Measurements from ENCODE around the gene EVI5.

Gene EVI5

DNA sequence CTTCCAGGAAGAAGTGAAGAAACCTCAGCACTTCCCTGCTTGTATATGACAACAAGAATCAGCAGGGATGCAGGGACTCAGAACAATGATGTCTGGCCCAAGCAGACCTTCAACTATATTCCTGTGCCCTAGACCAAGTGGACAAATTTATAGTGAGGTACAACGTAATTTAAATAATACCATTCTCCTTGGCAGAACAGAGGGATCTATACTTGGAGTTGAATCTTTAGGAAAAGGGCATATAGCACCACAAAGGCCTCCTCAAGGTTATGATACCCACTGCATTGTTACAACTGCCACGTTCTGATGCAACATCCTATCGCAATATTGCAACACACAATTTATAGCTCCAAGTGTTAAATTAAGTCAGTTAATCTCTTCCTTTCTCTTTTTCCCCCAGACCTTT is 269.1 kb downstream of the EVI5 start:
- DNase-seq (ENCODE audit: low spot score), result no peak

DNA sequence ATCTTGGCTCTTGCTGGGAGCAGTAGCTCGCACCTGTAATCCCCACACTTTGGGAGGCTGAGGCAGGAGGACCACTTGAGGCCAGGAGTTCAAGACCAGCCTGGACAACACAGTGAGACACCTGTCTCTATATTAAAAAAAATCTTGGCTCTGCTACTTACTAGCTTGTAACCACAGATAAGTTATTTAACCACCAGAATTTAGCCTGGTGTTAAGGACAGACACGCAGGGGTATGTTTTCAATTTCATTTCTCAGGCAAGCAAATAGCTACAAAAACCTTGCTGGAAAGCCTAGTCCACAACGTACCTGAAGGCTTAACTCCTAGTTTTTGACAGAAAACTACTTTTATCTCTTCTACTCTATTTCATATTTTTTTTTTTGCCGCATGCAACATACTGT is 273.4 kb downstream of the EVI5 start:
- DNase-seq (ENCODE audit: low spot score), result no peak

DNA sequence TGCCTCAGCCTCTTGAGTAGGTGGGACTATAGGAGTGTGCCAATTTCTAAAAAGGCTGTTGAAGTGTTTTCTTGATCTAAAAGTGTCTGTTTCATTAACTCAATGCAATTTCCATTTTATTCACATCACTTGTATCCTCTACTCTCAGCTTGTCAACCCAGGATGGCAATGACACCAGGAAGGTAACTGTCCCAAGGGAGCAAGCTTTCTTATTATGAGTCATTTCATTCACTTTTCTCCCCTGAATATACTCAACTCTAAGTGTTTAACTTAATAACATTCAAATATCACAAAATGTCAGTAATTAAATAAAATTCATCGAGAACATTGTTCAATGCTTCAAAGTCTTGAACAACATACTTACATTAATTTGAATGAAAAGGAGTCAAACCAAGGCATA is 275.3 kb downstream of the EVI5 start:
- DNase-seq (ENCODE audit: low spot score), result no peak

DNA sequence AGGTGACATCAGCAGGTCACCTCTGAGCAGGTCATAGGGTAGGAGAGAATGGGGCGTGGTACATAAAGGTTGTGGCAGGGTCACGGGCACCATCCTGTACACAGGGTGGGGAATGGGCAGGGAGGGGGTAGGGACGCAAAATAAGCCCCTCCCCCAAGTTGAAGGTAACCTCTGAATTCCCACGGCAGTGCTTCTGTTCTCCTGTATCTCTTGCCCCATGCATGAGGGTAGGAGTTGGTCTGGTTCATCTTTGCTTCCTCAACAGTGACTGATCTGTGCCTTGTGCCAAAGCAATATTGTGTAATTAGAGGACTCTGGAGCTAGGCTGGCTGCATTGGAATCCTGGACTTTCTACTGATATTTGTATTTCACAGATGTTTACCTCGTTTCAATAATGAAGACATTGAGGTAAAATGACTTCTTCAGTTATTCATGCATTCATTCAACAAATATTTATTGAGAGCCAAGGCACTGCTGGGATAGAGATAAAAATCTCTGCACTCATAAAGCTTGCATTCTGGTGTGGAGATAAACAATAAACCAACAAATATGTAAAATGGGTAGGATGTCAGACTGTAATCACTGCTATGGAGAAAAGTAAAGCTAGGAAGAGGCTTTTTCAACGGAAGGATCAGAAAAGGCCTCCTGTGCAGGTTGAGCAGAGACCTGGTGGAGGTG is 279.8 kb downstream of the EVI5 start:
- no peak for DNase-seq (ENCODE audit: low spot score)

DNA sequence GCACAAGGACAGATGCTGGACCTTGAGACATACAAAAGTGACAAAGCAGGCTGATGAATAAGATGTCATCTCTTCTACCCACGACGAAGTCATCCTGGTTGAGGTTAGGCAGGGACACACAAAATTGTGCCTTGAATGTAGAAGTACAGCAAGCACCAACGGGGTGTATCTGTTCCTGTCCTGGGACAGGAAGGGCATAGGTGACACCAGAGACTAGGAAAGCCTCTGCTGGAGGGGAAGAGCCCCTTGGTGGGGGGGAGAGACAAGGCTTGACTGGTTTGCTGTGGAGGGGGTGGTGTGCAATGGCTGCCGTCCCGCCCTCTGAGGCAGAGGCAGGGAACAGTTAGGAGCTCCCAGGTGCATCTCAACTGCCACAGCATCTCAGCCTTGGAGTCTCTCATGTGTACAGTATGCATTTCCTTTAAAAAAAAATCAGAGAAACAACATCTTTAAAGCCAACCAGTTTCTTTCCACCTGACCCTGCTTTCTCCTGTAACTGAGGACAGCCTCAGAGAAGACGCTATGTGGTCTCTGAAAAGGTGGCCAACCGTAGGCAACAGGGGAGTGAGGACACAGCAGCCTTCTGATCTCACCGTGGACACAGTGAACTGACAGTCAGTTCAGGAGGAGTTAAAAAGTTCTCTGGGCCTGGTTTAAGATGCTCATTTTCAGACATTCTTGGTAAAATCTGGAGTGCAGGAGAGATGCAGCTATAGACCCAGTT is 280.5 kb downstream of the EVI5 start:
- no peak for DNase-seq (ENCODE audit: low spot score)

DNA sequence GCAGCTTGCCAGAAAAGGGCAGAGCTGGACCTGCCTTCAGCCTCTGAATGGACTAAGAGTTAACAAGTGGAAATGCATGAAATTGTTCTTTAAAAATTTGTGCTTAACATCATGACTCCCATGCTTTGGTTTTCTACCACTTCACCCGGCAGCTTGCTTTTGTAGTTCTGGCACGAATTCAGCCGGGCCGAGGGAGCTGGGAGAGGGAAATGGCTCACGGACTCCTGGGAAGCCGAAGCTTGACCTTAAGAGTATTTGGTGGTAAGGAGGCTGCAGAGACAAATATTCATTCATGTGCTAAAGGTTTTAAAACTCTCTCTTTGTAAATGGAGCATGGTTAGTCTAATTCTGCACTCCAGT is 281.0 kb downstream of the EVI5 start:
- no peak for DNase-seq (ENCODE audit: low spot score)

DNA sequence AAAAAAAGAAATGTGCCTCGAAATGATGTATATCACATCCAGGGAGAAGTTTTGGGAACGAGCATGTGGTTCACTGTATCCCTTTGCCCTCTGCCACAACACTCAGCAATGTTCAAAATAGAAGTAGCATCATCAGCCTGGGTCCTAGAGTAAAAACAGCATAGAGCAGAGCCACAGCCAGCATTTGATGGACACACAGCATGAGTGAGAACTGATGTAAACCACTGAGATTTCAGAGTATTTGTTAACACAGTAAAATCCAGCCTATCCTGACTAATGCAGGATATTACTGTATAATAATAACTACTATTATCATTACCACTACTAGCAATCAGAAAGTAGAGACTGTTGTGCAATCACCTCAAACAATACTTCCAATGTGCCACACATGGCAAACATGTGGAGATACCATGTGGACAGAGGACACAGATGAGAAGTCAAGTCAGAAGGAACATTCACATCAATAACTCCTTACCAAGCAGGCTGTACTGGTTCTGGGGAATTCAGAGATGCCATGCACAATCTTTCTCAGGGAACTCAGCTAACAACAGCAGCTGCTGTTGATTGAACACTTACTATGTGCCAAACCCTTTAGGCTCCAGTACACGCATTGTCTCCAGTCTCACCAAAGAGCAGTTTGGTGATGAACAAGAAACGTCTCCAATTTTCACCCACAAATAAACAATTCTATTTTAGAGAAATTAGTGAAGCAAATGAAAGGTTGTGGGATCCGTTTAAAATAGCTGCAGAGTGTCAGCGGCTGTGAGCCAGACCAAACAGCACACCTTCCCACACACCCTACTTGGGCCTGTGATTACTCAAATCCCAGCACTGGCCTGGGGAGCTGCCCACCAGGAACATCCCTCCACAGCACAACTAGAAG is 281.6 kb downstream of the EVI5 start:
- DNase-seq (ENCODE audit: low spot score), result no peak

DNA sequence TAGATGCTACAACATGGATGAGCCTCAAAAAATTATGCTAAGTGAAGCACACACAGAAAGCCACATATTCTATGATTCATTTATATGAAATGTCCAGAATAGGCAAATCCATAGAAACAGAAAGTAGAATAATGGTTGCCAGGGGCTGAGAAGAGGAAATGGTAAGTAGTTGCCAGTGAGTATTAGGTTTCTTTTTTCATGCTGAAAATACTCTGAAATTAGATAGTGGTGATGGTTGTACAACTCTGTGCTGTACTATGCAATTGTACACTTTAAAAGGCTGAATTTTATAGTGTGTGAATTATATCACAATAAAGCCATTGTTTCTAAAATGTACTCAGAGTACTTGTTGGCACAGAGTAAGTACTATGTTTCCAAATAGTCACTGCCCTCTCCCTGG is 282.7 kb downstream of the EVI5 start:
- no peak for DNase-seq (ENCODE audit: low spot score)

DNA sequence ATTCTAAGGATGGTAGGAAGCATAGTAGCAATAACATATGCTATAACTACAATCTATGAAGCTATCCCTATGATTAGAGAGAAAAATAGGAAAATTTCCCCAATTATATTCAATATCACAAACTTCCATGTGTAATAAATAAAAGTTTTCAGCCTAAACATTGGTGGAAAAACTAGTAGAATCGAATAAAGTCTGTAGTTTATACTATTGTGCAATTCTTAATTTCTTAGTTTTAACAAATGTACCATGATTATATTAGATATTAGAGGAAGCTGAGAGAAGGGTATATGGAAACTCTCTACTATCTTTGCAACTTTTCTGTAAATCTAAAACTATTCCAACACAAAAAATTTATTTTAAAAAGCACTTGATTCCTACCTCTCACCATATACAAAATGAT is 284.4 kb downstream of the EVI5 start:
- DNase-seq (ENCODE audit: low spot score), result no peak

DNA sequence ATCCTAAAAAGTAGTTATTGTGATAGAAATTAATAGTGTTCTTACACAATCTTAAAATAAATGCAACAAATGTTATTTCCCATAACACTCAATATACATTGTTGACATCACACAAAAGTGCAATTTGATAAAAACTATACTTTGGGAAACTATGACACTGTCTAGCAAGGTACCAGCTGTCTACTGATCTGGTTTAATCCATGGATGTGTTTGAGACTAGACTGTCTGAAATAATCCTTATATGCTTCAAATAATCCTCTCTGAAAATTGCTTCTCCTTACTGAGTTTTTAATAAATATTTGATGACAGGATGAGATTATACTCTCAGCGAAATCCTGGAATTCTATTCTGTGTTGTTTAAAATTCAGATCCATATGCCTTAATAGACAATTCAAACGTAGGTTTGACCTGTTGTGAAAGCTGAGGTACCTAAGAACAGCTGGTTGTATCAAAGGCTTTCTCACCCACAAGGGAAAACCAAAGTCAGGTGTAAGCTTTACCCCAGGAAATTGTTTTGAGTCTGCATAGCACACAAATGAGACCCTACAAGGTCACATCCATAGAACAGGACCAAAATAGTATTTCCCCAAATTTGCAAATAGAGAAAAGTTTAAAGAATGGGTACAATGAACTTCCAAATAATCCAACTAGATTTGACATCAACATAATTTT is 289.4 kb downstream of the EVI5 start:
- no peak for DNase-seq (ENCODE audit: low spot score)

DNA sequence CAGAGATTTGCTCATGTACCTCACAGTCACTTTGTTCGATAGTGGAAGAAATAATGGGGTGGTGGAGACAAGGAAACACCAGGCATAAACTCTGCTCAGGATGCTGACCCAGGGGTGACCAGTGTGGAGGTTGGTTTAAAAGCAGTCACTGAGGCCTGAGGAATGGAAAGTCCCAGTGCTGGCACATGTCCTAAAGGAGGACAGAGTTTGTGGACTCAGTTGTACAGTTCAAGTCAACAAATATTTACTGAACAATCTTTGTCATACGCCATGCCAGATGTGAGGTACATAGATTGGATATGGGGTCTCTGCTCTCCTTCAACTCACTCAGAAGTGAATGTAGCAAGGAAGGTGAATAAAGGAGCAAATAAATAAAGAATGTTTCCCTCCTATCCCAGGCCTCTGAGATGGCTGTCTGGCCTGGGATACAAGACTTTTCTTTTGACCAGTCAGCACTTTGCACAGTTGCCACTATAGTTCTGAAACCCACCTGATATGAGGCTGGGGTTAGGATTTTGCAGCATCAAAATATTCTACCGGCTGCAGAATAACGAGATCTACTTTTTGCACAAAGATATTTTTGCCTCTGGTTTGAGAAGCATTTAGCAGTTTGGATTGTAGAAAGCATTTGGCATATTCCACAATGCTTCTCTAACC is 290.3 kb downstream of the EVI5 start:
- DNase-seq (ENCODE audit: low spot score), result no peak

DNA sequence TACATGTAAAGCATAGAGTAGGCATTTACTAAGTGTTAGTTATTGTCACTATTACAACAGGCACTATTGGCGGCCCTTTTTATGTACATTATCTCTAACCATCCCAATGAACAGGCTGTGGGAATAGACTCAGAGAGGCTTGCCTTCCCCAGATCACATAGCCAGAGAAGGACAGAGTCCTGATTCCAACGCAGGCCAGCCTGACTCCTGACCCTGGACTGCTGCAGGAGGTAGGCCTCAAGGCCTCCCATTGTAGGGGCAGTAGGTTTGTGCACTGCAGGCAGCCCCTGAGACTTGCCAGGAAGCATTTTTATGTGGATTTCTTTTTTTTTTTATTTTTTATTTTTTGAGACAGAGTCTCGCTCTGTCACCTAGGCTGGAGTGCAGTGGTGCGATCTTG is 291.8 kb downstream of the EVI5 start:
- DNase-seq (ENCODE audit: low spot score), result no peak

DNA sequence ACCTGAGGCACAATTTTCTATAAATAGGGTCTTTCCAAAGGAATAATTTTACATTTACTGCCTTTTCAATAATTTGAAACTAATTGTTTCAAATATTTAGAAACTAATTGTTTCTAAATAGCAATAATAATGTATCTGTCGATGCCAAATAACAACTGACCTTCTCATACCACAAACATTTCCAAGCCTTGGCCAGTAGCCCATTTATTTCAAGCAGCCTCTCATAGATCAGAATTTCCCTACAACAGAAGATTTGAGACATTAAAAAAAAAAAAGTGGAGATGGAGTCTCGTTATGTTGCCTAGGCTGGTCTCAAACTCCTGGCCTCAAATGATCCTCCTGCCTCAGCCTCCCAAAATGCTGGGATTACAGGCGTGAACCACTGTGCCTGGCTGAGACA is 296.1 kb downstream of the EVI5 start:
- DNase-seq (ENCODE audit: low spot score), result no peak

DNA sequence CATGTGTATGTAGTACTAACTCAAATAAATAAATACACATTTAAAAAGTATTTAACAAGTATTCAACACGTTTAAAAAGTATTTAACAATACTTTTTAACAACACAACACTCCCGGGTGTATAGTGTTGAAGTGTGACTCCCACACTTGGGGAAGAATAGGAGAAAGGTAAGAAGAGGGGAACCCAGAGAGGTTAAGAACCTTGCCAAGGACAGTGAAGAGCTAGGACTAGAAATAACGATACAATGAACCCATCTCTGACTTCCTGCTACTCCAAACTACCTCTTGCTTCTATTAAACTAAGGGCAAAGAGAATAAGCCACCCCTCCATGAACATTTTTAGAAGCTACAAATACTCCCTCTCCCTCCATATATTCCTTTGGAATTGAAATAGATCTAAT is 296.5 kb downstream of the EVI5 start:
- DNase-seq (ENCODE audit: low spot score), result no peak

DNA sequence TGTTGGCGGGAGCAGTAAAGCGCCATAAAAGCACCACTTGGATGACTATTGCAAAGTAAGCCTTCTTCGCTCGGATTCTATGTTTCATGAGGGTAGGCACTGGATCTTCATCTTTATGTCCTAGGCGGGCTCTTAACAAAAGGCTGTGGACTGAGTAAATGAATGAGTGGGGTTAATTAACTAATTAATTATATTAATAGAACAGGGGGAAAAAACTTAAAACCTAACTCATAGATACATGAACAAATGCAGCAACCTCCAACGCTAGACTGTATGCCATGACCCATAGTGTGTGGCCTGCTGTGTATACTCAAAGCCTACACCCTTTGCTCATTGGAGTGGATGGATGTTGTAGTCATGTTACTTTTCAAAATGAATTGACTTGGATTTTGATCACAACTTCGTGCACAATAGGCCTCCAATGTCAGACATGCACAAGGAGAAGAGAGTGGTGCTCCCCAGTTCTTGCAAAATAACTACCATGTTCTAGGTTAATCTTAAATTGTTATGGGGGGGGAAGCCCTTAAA is 297.8 kb downstream of the EVI5 start:
- DNase-seq (ENCODE audit: low spot score), result no peak

DNA sequence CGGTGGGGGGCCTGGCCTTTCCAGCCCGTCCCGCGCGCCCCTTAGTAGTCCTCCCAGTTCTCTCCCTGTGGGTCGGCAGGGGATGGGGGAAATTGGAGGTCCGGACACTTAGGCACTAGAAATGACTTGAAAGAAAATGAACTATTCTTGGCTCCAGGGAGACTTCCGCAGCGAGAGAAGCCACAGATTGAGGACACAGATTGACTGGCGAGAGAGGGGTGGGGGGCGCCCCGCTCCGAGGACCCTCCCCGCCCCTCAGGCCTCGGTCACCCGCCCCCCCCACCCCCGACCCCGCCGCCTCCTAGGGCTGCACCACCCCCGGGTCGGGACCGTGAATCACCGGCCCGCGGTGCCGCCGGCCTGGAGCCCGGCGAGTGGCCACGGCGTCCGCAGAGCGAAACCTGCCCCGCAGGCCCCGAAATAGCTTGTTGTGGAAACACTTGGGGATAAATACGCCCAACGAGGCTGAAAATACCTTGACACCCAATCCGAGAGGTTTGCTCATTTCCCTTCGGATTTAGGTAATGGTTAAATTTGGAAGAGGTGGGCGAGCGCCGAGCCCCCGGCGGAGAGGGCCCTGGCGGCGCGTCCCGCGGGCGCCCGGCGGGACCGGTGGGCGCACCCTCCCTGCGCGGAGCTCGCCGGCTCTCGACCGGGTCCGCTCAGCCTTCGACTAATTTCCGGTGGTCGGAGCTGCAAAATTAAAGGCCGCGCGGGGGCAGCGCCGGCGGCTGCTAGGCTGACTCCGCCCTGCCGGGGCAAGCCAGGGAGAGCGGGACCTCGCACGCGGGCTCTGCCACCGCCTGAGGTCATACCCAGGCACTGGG is 298.4 kb downstream of the EVI5 start, which contains the start of gene GFI1:
Gene GFI1, minus strand, starts transcription at position 675 of the 827 bp plus-strand sequence. CDS start 3,438 bp downstream, outside the sequence.
- peak; percentile 50 for DNase-seq (ENCODE audit: low spot score)

DNA sequence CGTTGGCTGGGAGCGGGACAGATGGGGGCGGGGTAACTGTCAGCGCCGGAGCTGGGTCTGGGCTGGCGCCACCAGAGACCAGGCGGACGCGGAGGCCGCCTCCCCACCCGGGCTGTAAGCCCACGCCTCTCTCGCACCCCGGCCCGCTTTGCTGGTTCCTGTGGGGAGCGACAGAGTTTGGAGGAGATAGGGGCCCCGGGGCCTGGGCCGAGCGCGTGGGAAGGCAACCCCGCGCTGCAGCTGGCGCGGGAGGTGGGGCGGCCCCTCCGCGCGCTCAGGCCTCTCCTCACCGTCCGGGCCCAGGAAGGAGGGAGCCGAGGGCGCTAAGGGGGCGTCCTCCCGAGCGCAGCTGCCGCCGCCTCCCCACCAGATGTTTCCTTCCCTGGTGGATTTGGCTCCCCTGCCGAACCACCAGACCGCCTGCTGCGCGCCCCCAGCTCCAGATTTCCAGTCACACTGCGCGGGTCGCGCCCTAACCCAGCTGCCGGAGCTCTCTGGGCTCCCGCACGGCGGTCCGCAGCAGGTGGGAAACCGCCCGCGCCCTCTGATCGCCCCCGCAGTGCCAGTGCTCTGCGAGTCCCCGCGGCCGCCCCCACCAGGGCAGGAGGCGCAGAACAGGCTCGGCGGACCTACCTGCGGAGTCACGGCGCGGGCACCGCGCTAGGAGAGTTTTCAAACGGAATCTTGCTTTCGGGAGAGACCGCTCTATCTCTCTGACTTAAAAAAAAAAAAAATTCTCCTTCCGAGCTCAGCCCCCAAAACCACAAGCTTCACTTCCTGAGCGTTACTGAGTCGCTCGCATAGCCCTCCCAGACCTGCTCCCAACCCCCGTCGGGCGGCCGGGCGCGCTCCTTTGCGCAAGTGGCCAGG is 299.3 kb downstream of the EVI5 start:
- peak; percentile 74 for DNase-seq (ENCODE audit: low spot score)

DNA sequence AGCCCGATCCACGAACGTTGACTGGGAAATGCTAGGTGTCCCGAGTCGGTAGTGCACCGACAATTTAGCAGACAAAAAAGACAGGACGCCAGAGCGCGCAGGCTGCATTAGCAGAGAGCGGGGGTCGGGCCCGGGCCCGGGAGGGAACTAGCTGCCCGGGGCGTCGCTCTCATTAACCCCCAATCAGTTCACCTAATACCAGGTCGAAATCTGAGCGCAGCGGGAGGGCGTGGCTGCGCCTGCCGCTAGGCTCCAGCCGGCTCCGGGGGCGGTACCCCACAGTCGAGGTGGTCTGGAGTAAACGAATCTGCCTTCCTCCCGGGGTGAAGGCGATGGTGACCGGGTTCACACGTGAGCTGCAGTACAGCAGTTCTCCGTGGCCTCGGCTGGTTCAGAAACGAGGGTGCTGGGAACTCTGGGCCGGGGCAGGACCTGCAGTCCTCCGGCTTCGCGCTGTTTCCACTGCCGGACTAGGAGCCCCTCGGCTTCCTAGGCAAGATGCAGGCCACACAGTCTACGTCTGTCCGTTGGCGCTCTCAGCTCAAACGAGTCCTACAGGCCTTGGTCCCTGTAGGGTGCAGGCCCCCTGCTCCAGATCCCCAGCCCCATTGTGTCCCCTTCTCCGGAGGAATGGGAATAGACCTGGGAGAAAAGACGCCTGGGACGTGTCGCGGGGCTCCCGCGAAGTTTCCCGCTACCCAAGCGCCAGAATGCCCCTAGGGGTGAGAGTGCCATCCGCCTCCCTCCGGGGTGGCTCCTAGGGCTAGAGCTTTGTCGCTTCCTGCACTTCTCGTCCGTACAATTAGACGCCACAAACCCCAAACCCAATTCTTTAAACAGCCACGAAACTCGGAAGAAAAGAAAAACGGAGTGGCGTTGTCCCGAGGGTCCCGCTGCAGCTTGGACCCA is 300.2 kb downstream of the EVI5 start:
- peak; percentile 69 for DNase-seq (ENCODE audit: low spot score)

All from germinal center (tissue), 1 donor.